ENCODE measurements around the gene MB21D2.
"Not testable (repeated sequence)": the region's sequence is repeated elsewhere in the genome, so short reads cannot be mapped to it uniquely, and the experiment has no call there.

The MB21D2 gene

DNA sequence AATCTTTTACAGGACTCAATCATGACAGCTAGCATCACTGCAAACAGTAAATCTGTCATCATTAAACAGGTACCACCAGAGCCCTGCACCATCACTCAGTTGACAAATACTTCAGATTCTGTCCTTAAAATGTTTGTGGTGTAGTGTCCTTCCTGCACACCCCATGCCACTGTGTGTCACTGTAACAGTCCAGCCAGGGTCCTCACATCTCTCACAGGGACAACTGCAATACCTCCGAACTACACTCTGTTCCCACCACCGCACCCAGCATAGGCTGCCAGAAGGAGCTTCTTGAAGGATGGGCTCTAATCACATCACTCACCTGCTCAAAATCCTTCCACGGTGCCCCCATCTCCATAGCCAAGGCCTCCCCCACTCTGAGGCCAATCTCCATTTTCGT, 100.2 kb downstream of the MB21D2 start:
- in situ Hi-C loops (cut with MboI; ENCODE audit: low sequenced_read_pairs) = loop anchor here (25.0 kb wide), 1 partner anchor 255 kb away; no protein-coding TSS in a partner anchor

DNA sequence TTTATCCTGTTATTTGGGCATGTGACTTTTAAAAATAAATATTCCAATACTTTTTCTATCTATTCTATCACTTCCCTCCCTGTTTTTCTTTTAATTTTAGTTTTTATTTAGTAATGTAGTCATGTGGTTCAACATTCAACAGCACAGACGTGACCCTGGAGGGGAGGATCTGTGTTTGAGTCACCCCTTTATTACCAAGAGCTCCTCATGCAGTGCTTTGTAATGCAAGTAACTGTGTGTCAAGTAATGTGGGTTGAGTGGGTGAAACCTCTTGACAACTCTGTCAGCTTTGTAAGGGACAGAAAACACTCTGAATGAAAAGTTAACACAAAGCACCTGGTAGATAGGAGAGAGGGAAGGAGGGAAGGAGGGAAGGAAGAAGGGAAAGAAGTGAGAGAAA, 100.6 kb downstream of the MB21D2 start:
- in situ Hi-C loops (cut with MboI; ENCODE audit: low sequenced_read_pairs) = loop anchor here (25.0 kb wide), 1 partner anchor 255 kb away; no protein-coding TSS in a partner anchor

DNA sequence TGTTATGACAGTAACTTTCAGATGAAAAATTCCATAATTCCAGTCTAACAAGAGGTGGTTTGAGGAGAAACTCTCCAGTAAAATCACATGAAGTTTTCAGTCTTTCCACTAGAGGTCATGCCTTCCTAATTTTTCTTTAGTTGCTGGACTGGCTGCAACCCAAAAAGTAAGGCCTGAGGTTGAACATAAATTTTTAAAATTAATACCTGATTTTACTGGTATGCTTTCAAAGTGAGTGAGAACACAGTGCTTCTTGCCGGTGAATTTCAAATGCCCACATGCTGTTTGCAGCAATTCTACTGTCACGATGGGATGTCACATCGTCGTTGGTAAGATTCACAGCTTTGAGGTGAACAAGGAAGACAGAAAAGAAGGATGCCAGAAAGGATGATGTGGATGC, 101.3 kb downstream of the MB21D2 start:
- in situ Hi-C loops (cut with MboI; ENCODE audit: low sequenced_read_pairs) = loop anchor here (25.0 kb wide), 1 partner anchor 254 kb away; no protein-coding TSS in a partner anchor

DNA sequence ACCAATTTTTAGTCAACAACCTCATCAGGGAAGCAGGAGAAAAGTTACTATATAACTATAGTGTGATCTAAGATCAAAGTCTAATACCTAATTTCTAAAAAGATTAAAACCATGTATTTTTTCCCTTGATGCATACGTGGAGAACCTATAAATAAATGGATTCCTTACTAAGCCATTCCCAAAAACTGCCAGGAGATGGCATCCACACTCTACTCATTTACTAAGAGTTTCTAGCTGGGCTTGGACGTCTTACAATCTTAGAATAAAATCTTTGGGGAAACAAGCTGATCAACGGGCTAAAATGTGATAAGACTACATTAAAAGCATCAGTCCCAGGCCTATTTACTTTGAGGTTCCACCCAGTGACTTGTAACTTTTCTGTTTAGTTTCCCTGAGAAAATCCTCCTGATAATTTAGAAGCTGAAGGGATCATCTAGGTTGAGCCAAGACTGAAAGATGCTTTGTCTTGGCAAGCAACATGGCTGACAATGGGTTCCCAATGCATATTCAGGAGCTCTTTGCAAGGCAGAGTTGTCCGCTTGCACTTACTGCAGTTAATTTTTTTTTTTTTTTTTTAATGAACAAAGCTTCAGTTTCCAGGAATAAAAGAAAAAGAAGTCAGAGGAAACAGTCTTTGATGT, 104.8 kb downstream of the MB21D2 start:
- in situ Hi-C loops (cut with MboI; ENCODE audit: low sequenced_read_pairs) = loop anchor here (25.0 kb wide), 1 partner anchor 251 kb away; no protein-coding TSS in a partner anchor

DNA sequence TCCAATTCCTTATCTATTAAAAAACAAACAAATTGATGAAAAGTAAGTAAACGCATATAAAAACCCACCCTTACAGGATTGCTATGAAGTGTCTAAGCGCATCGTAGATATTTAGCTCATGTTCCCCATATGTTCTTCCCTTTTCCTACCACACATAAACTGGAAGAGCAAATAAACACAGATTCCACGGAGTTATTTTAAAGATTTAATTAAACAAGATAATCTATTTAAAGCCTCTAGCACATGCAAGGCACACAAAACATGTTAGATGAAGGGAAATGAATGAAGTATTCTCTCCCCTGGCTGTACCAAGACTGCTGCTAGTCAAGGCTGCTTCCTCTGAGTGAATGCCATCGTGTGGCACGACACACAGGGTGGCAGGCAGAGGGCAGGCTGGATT, 111.9 kb downstream of the MB21D2 start:
- in situ Hi-C loops (cut with MboI; ENCODE audit: low sequenced_read_pairs) = loop anchor here (25.0 kb wide), 1 partner anchor 243 kb away; no protein-coding TSS in a partner anchor

DNA sequence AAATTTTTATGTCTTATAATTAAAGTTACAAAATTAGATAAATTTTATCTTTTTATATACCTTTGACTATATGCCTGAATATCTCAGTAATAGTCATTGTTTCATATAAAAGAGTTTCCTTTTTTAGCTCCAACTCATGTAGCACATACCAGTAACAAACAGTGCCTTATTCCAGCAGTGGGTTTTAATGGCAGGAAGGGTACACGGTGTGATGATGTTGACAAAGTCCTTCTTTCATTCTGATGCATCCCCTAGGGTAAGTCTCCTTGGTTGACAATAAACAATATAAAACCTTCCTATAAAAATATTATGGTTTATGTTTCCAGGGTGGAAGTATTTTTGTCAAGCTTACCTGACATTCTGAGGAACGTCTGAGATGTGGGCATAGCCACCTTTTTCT, 113.2 kb downstream of the MB21D2 start:
- in situ Hi-C loops (cut with MboI; ENCODE audit: low sequenced_read_pairs) = loop anchor here (25.0 kb wide), 1 partner anchor 242 kb away; no protein-coding TSS in a partner anchor

DNA sequence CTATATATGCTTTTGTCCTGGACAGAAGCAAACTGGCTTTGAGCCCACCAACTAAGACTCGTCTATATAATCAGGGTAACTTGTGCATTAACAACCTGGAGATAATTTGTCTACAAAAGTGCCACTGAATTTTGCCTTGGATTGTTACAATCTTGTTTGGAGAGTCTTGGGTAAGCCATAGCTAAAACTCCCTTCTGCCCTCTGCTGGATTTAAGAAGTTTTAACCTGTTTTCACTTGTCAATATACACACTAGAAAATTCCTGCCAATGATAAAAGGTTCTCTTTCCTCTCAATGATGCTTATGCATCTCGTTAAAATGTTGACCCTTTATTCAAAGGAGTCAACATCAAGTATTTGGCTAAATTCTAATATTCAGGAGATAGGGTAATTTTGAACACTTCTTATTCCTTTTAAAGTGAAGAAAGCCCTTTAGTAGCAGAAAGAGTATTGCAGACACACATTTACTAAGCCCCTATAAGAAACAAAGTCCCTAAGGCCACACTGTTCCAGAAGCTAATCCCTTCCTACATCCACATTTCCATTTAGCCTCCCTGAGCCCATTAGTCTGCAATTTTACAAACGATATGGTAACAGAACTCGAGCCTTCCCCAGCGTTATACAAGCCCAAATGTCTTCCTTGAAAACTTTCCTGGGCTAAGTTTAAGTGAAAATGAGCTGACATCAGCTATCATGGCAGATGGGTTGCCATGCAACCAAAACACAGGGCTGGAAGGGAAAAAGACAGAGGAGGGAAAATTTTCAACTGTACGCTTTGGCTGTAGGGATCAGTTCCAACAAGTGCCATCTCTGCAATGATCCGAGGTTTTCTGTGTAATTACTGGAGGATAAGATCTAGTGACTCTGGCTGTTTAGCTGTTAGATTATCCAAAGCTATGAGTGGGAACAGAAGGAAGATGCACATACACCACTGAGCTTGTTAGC, 114.4 kb downstream of the MB21D2 start:
- in situ Hi-C loops (cut with MboI; ENCODE audit: low sequenced_read_pairs) = loop anchor here (25.0 kb wide), 1 partner anchor 241 kb away; no protein-coding TSS in a partner anchor

DNA sequence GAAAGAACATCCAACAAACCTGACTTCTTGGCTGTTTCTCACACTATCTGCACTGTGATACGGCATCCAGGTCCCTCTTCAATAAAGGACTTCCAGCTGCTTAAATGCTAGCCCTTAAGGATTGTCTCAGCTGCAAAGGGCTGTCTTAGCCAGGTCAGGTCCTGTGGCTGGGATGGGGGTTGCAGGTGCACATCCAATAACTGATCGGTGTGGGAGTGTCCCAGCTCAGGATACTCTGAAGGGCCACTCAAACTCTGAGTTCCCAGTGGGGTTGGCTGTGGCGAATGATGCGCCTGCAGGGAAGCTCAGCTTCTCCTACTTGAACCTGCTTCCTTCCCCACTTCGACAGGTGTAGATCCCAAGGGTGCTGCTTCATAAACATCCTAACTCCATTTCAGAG, 115.7 kb downstream of the MB21D2 start:
- in situ Hi-C loops (cut with MboI; ENCODE audit: low sequenced_read_pairs) = loop anchor here (25.0 kb wide), 1 partner anchor 240 kb away; no protein-coding TSS in a partner anchor

DNA sequence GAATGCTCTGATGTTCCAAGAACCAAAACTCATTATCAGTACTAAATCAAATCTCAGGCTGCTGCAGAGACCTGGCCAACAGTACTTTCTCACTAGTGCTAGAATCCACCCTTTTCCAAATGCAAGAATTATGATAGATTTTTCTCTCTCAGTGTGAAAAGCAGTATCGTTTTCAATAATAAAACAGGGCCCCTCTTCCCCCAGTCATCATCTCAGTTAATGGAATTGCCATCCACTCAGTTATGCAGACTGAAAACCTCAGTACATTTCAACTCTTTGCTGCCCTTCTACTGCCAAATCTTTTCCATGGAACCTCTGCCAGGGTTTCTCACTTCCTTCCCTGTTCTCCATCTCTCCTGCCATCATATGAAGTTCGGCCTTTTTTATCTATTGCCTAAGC, 117.9 kb downstream of the MB21D2 start:
- in situ Hi-C loops (cut with MboI; ENCODE audit: low sequenced_read_pairs) = loop anchor here (25.0 kb wide), 1 partner anchor 237 kb away; no protein-coding TSS in a partner anchor

DNA sequence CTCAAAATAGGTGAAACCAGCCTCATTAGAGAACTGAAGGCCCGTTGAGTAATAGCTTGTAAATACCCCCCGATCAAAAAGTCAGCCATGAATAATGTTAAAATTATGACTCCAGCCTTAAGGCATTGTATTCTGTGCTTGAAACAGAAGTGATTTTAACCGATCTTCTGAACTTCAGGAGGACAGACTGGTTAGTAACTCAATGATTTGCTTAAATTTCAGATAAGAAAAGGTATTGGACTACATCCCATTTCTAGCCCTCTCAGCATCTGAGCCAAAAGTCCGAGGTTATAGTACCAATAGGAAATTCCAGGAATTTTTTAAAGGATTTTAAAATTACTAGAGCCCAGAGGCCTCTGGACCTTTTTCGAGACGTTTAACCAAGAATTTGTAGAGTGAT, 122.6 kb downstream of the MB21D2 start:
- in situ Hi-C loops (cut with MboI; ENCODE audit: low sequenced_read_pairs) = no loop called here

DNA sequence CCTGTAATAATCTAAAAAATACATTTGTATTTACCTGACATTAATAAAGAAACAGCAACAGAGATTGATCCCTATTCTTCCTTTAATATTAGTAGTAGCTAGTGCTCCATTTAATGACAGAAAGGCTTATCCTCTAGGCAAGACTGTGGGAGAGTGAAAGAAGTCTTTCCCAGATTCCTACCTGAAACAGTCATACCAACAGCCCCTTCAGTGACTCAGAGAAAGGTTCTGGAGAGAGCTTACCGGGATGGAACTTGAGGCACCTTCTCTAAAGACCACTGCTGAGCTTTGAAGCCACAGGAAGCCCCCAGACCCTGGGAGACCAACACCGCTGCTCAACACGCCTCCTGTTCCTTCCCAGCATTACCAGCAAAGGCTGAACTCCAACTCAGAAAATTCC, 123.4 kb downstream of the MB21D2 start:
- in situ Hi-C loops (cut with MboI; ENCODE audit: low sequenced_read_pairs) = no loop called here

DNA sequence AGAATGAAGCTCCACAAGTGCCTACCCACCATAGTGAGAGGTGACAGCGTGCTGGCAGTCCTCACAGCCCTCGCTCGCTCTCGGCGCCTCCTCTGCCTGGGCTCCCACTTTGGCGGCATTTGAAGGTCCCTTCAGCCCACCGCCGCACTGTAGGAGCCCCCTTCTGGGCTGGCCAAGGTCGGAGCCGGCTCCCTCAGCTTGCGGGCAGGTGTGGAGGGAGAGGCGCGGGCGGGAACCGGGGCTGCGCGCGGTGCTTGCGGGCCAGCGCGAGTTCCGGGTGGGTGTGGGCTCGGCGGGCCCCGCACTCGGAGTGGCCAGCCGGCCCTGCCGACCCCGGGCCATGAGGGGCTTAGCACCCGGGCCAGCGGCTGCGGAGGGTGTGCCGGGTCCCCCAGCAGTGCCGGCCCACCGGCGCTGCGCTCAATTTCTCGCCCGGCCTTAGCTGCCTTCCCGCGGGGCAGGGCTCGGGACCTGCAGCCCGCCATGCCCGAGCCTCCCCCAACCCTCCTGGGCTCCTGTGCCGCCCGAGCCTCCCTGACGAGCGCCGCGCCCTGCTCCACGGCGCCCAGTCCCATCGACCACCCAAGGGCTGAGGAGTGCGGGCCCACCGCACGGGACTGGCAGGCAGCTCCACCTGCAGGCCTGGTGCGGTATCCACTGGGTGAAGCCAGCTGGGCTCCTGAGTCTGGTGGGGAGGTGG, 128.7 kb downstream of the MB21D2 start:
- in situ Hi-C loops (cut with MboI; ENCODE audit: low sequenced_read_pairs) = not testable (repeated sequence)

DNA sequence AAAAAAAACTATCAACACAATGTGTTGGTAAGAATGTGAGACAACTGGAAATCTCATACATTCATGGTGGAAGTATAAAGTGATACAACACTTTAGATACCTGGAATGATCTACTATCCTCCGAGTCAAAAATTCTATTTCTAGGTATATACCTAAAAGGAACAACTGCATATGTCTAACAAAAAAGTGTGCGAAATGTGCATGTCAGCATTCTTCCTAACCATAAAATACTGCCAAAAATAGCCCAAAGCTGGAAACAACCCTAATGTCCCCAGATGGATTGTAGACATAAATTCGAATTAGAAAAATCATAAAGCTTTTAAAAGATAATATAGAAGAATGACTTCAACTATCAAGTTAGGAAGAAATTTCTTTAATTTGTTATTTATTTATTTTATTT, 139.1 kb downstream of the MB21D2 start:
- in situ Hi-C loops (cut with MboI; ENCODE audit: low sequenced_read_pairs) = no loop called here

DNA sequence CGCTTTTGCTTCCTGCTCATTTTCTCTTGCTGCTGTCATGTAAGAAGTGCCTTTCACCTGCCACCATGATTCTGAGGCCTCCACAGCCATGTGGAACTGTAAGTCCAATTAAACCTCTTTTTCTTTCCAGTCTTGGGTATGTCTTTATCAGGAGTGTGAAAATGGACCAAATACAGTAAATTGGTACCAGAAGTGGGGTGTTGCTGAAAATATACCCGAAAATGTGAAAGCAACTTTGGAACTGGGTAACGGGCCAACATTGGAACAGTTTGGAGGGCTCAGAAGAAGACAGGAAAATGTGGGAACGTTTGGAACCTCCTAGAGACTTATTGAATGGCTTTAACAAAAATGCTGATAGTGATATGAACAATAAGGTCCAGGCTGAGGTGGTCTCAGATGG, 143.3 kb downstream of the MB21D2 start:
- in situ Hi-C loops (cut with MboI; ENCODE audit: low sequenced_read_pairs) = not testable (repeated sequence)

DNA sequence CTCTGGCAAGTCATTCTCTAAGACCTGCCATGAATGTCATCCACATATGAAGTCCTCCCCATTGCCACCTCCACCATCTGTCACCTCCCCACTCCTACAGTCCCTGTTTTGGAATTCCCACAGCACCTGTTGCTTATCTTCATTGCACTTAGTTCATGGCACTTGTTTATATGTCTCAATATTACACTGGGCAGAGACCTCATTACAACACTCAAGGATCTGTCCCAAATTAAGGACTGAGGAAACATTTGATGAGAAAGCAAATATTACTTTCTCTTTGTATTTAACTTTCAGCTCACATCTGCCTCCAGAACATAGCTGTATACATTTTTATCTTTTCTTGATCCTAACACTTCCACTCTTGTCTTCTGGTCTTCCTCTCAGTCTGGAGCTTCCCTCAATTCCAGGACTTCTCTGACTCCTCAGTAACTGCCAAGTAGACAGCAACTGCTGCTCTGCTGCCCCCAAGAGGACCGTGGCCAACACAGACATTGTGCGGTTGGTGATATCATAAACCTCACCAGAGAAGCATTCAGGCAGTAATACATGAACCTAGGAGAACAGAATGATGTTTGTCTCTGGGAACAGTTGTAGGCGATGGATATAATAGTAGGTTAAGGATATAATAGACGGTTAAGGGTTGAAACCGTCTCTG, 145.3 kb downstream of the MB21D2 start:
- in situ Hi-C loops (cut with MboI; ENCODE audit: low sequenced_read_pairs) = no loop called here

DNA sequence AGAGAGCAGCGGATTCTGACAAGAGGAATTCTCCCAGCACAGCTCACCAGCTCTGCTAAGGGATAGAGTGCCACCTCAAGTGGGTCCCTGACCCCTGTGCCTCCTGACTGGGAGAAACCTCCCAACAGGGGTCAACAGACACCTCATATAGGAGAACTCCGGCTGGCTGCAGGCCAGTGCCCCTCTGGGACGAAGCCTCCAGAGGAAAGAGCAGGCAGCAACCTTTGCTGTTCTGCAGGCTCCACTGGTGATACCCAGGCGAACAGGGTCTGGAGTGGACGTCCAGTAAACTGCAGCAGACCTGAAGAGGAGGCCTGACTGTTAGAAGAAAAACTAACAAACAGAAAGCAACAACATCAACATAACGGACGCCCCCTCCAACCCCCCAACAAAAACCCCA, 159.0 kb downstream of the MB21D2 start:
- in situ Hi-C loops (cut with MboI; ENCODE audit: low sequenced_read_pairs) = no loop called here

DNA sequence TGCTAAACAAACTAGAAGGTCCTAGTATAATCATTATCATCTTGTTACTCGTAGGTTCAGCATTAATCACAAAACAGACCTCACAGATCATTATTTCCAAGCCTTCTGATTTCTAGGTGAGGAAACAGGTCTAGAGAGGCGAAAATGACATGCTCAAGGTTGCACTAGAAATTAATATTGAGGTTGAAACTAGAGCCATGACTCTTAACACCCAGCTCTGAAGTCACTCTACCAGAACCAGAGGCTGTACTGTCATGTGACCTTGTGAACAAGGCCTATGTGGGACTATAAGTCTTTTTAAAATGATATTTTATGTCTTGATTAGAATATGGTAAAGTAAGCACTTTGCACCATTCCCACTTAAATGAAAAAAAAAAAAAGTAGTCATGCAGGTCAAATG, 166.5 kb downstream of the MB21D2 start:
- in situ Hi-C loops (cut with MboI; ENCODE audit: low sequenced_read_pairs) = no loop called here

DNA sequence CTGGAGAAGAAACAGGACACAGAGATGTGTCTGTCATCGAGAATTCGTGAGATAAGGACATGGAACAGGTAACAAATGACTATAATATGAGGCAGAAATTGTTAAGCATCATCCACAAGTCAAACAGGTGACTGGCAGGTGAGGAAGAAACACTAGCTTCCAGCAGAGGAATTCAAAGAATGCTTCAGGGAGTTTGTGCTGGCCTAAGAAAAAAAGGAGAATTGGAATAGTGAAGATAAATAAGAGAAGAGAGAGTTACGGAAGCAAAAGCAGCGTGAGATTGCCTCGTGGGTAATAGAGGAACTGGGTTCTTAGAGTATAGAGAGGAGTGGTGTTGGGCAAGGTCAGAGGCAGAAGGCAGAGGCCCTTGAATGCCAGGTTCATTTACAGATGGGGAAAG, 167.5 kb downstream of the MB21D2 start:
- in situ Hi-C loops (cut with MboI; ENCODE audit: low sequenced_read_pairs) = no loop called here

DNA sequence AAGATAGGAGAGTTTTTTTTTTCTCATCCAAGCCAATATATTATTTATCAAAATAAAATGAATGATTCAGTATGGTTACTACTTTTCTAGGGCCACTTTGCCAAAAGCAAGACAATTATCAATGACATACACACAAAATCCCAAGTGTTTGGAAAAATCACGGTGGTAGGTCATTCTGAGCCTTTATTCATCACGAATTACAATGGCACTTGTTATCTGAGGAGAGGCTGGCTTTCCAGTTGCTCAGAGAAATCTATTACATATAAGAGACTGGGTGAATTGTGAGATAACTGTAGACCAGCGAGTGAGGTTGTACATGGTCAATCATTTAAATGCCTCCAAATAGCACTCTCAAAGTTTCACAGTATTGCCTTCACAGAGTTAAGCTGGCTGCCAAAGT, 169.9 kb downstream of the MB21D2 start:
- in situ Hi-C loops (cut with MboI; ENCODE audit: low sequenced_read_pairs) = no loop called here

DNA sequence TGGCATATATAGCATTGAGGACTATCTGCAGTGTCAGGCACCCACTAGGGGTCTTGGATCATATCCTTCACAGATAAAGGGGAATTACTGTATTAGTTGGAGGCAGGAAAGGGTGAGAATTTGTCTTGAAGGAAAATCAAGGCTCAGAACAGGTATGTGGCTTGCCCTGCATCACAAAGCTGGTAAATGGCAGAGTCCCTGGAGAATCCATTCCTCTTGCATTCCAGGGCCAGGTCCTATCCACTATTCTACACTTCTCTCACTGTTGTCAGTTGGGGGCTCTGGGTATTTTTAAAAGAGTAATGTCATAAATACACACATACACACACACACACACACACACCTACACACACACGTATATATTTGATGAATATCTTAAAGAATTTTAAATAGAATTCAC, 170.5 kb downstream of the MB21D2 start:
- in situ Hi-C loops (cut with MboI; ENCODE audit: low sequenced_read_pairs) = no loop called here

Data from HL-60/S4 treated with retinoic acid at 250 ng/mL for 4 days and 3 days (cell line).